ENCODE results near the gene CMC4.

GRCh38 chrX:155053656-155054055 is 17.3 kb downstream of the CMC4 start:
- TF ChIP-seq POLR2AphosphoS5 (IDR thresholded peaks at IDR 0.05): no peak
- no peak for TF ChIP-seq POLR2A (IDR thresholded peaks at IDR 0.05)

Measured in suprapubic skin (tissue), 4 donors.